Osteoblast (primary cell): ENCODE results near the gene EML4. TPM values are rescaled to one million over a fixed set of nuclear protein-coding genes. Genes with fewer than 3 reads are reported as not detected.
"Not testable (repeated sequence)": the region's sequence is repeated elsewhere in the genome, so short reads cannot be mapped to it uniquely, and the experiment has no call there.

Experiments used
- DNase-seq: peaks from one replicate; pipeline ENCODE4 v3.0.0; 2011; ENCODE audit warnings: low spot score, mixed read lengths; ENCODE audit not compliant: insufficient read length; ENCODE audit errors: missing footprints
- H2AFZ ChIP-seq: 2 replicates; pipeline ENCODE4 v1.6.0; 2011; ENCODE audit warnings: mild to moderate bottlenecking, low read length
- H3K27ac ChIP-seq: 2 replicates; pipeline ENCODE4 v1.5.1; 2011; ENCODE audit warnings: mild to moderate bottlenecking, low read depth, low read length, moderate library complexity
- H3K27me3 ChIP-seq: 2 replicates; pipeline ENCODE4 v1.6.0; 2012; ENCODE audit warnings: mild to moderate bottlenecking, control low read depth, inconsistent platforms, low read length, moderate library complexity; ENCODE audit not compliant: insufficient read depth
- H3K36me3 ChIP-seq: 2 replicates; pipeline ENCODE4 v1.5.1; 2011; ENCODE audit warnings: mild to moderate bottlenecking, low read length, control low read depth, moderate library complexity; ENCODE audit not compliant: insufficient read depth
- H3K4me1 ChIP-seq: 2 replicates; pipeline ENCODE4 v1.5.1; 2011; ENCODE audit warnings: mild to moderate bottlenecking, low read length, control low read depth, moderate library complexity; ENCODE audit not compliant: insufficient read depth
- H3K4me2 ChIP-seq: 2 replicates; pipeline ENCODE4 v1.6.0; 2011; ENCODE audit warnings: mild to moderate bottlenecking, low read length; ENCODE audit not compliant: insufficient read depth
- H3K4me3 ChIP-seq: fragments of 200-600 bp; sonication (generic); 3 replicates; pipeline ENCODE4 v1.5.1; 2012; ENCODE audit warnings: mild to moderate bottlenecking, low read length, inconsistent platforms; ENCODE audit not compliant: insufficient read depth
- H3K79me2 ChIP-seq: 2 replicates; pipeline ENCODE4 v1.6.0; 2012; ENCODE audit warnings: mild to moderate bottlenecking, low read length, control low read depth, inconsistent platforms; ENCODE audit not compliant: insufficient read depth
- H3K9me3 ChIP-seq: 2 replicates; pipeline ENCODE4 v1.5.1; 2011; ENCODE audit warnings: low read depth, low read length, control low read depth
- H4K20me1 ChIP-seq: 2 replicates; pipeline ENCODE4 v1.6.0; 2012; ENCODE audit warnings: mild to moderate bottlenecking, low read length, control low read depth; ENCODE audit not compliant: insufficient read depth
- total RNA-seq: library from RNA; depleted of rRNA; stranded (reverse); fragments of >200 nt; gene quantifications from 2 replicates; pipeline ENCODE4 v1.2.3, GENCODE V29; 2012
- TF ChIP-seq, protein P1 (sequence below): IDR thresholded peaks from 2 replicates; pipeline ENCODE4 v1.5.1; 2011; ENCODE audit warnings: mild to moderate bottlenecking, low read depth, low read length, moderate library complexity; ENCODE audit errors: extremely low read depth

The EML4 gene
- total RNA-seq, 1 donor: 91.9 TPM

DNA sequence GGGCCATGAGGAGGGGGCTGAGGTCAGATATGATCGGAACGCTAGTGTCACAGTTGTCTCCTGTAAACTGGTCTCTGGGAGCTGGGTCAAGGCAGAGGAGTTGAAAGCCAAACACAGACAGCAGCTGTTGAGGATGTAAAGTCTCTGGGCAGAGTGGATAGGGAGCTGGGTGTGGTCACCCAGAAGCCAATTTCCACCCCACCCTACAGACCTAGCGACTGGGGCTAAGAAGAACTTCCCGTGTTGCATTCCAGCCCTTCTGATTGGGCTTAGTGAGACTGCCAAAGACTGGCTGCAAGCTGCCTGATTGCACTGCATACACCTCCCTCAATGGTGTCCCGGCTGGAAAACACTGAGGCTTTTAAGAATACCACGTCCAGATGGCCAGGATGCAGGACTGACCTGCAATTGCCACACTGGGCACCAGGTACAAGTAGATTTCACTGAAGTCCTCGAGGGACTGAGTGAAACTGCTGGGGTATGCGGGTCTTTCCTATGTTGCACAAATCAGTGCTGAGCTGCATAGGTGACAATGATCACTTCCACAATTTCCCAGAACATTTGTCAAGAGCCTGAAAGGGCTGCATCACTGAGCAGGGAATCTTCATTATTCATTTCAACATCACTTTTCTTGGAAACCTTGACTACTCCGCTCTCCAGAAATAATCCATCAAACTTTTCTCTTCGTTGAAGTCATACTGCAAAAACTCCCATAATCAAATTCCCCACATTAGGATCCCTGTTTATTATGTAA, 43.1 kb upstream of the EML4 start:
- H4K20me1 ChIP-seq: no peaks in the 10 kb centered on the region
- H2AFZ ChIP-seq: no peak overlapping the region
- H3K36me3 ChIP-seq: no peaks in the 10 kb centered on the region
- TF ChIP-seq, protein P1, sequence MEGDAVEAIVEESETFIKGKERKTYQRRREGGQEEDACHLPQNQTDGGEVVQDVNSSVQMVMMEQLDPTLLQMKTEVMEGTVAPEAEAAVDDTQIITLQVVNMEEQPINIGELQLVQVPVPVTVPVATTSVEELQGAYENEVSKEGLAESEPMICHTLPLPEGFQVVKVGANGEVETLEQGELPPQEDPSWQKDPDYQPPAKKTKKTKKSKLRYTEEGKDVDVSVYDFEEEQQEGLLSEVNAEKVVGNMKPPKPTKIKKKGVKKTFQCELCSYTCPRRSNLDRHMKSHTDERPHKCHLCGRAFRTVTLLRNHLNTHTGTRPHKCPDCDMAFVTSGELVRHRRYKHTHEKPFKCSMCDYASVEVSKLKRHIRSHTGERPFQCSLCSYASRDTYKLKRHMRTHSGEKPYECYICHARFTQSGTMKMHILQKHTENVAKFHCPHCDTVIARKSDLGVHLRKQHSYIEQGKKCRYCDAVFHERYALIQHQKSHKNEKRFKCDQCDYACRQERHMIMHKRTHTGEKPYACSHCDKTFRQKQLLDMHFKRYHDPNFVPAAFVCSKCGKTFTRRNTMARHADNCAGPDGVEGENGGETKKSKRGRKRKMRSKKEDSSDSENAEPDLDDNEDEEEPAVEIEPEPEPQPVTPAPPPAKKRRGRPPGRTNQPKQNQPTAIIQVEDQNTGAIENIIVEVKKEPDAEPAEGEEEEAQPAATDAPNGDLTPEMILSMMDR: no peak
- H3K27ac ChIP-seq: no peak overlapping the region
- peaks cover 48% of the 10 kb centered on the region for H3K4me1 ChIP-seq
- no peak for DNase-seq
- no peaks in the 10 kb centered on the region for H3K79me2 ChIP-seq
- H3K27me3 ChIP-seq: no peaks in the 10 kb centered on the region
- H3K4me2 ChIP-seq: no peak overlapping the region
- H3K9me3 ChIP-seq: no peaks in the 10 kb centered on the region
- H3K4me3 ChIP-seq: no peak overlapping the region

DNA sequence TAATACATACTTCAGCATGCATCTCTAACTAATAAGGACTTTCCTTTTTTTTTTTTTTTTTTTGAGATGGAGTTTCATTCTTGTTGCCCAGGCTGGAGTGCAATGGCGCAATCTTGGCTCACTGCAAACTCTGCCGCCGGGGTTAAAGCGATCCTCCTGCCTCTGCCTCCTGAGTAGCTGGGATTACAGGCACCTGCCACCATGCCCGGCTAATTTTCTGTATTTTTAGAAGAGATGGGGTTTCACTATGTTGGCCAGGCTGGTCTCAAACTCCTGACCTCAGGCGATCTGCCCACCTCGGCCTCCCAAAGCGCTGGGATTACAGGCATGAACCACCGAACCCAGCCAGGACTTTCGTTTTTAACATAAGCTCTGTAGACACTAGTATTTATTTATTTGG, 42.3 kb upstream of the EML4 start:
- not testable (repeated sequence) for H3K9me3 ChIP-seq, H2AFZ ChIP-seq, H3K27me3 ChIP-seq, H3K4me3 ChIP-seq, H3K36me3 ChIP-seq, H3K27ac ChIP-seq, H3K4me2 ChIP-seq, H4K20me1 ChIP-seq, DNase-seq, H3K79me2 ChIP-seq
- peaks cover 53% of the 10 kb centered on the region for H3K4me1 ChIP-seq

DNA sequence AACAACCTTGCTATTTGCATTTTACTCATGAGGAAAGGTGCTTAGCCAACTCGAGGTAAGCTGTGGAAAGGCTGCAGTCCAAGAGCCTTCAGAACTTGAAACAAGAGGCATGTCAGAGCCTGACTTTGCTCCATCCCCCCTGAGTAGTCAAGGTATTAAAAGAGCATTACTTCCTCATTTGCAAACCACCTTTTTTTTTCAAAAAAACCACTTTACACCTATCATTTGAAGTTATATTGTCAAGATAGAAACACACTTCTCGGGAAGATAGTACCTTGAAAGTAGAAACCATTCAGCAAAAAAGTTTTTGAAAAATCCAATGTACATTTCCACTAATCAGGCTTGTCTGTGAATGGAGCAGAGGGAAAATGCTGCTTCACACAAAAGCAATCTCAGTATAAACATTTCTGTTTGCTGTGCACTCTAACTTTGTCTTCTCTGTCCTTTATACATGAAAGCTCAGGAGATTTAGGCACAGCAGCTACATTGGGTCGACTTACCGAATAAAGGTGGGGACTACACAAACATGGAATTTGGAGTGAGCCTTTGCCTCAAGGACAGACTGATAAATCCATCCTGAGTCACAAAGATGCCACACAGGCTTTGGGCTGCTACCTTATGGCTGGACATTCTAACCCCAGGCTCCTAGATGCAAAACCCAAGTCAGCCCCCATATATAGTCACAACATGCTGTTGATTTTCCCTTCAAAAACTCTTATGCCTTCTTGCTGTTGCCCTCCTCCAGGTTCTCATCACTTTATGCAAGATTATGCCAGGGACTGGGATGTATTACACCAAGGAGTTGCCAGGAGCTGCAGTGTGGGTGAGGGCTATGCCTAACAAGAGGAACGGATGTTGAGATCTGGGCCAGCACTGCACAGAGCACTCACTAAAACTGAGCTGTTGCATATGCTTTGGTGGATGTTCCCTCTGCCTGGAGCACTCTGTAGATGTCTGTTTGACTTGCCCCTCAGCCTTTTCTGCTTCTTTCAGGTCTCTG, 41.4 kb upstream of the EML4 start:
- Histone ChIP-seq H3K4me3 (no peak overlapping the region), H4K20me1 (no peaks in the 10 kb centered on the region), H3K79me2 (no peaks in the 10 kb centered on the region), H2AFZ (no peak overlapping the region), H3K27ac (peak overlapping the region; percentile 79), H3K9me3 (no peaks in the 10 kb centered on the region), H3K4me2 (peak overlapping the region; percentile 52), H3K4me1 (peaks cover 62% of the 10 kb centered on the region), H3K36me3 (no peaks in the 10 kb centered on the region), H3K27me3 (no peaks in the 10 kb centered on the region)
- TF ChIP-seq, protein P1: no peak
- no peak for DNase-seq

DNA sequence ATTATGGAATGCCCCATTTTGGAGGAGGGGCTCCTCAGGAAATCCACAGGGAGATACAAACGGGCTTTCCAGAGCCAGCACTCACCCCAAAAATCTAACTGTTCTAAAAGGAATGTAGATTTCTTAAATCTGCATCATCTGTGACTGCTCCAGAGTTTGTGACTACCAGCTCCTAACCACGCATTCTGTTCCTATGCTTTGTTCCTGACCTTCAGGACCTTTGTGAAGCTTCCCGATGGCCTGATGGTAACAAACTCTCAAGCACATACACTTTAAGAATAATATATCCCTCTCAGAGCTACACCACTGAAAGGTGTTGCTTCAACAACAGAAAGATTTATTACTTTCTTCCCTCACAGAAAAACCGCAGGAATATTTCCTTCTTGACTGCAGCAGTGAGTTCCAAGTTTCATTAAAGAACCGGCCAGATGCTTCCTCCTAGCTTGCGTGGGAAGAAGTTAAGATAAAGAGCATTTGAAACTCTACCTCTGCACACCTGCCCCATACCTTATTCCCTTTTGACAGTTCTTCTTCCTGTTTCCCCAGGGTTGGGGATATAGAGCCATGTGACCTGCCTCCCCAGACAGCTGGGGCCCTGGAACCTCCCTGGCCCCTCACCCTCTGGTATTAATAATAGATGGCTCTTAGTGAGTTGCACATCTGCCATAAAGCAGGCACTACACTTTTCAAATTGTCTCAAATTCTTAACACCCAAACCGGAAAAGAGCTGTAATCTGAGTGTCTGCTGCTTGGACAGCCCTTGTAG, 40.2 kb upstream of the EML4 start:
- Histone ChIP-seq H2AFZ (no peak overlapping the region), H3K4me3 (no peak overlapping the region), H3K4me1 (peaks cover 66% of the 10 kb centered on the region), H4K20me1 (no peaks in the 10 kb centered on the region), H3K27ac (peak overlapping the region; percentile 79), H3K36me3 (no peaks in the 10 kb centered on the region), H3K4me2 (peak overlapping the region; percentile 52), H3K9me3 (no peaks in the 10 kb centered on the region), H3K27me3 (no peaks in the 10 kb centered on the region), H3K79me2 (no peaks in the 10 kb centered on the region)
- TF ChIP-seq, protein P1: no peak
- no peak for DNase-seq
